Karpas-422 (cell line): ENCODE results near the gene IGSF21. TPM values are rescaled to one million over a fixed set of nuclear protein-coding genes. Genes with fewer than 3 reads are reported as not detected.

ENCODE experiments used
- DNase-seq: peaks from one replicate; pipeline ENCODE4 v3.0.0-alpha.2; 2015
- H2AFZ ChIP-seq: fragments of 200-600 bp; sonication (generic); 2 replicates; pipeline ENCODE4 v1.6.1; 2014; ENCODE audit warnings: antibody characterized with exemption, low read length, mixed read lengths
- H3K27ac ChIP-seq: fragments of 200-600 bp; sonication (generic); 2 replicates; pipeline ENCODE4 v1.5.1; 2014; ENCODE audit warnings: mild to moderate bottlenecking, low read length, moderate library complexity
- H3K27me3 ChIP-seq: fragments of 200-600 bp; sonication (generic); 2 replicates; pipeline ENCODE4 v1.6.1; 2014; ENCODE audit warnings: low read length, mixed read lengths
- H3K36me3 ChIP-seq: fragments of 200-600 bp; sonication (generic); 2 replicates; pipeline ENCODE4 v1.6.1; 2014; ENCODE audit warnings: low read length, mixed read lengths; ENCODE audit not compliant: insufficient read depth
- H3K4me1 ChIP-seq: fragments of 200-600 bp; sonication (generic); 2 replicates; pipeline ENCODE4 v1.6.1; 2014; ENCODE audit warnings: mild to moderate bottlenecking, low read length, mixed read lengths
- H3K4me2 ChIP-seq: fragments of 200-600 bp; sonication (generic); 2 replicates; pipeline ENCODE4 v1.6.1; 2014; ENCODE audit warnings: low read length, low read depth, mild to moderate bottlenecking; ENCODE audit not compliant: poor library complexity, severe bottlenecking
- H3K4me3 ChIP-seq: fragments of 200-600 bp; sonication (generic); 2 replicates; pipeline ENCODE4 v1.5.1; 2014; ENCODE audit warnings: mild to moderate bottlenecking, antibody characterized with exemption, low read length, mixed read lengths
- H3K79me2 ChIP-seq: fragments of 200-600 bp; sonication (generic); 2 replicates; pipeline ENCODE4 v1.6.1; 2014; ENCODE audit warnings: mild to moderate bottlenecking, low read length, mixed read lengths
- H3K9ac ChIP-seq: fragments of 200-600 bp; sonication (generic); 2 replicates; pipeline ENCODE4 v1.6.0; 2014; ENCODE audit warnings: low read length
- H3K9me2 ChIP-seq: fragments of 200-600 bp; sonication (generic), shearing (Covaris generic); replicated peaks from 2 replicates; pipeline ENCODE4 v1.6.0; 2014; ENCODE audit warnings: mild to moderate bottlenecking, low read length, moderate library complexity; ENCODE audit not compliant: insufficient read depth
- H3K9me3 ChIP-seq: fragments of 300-700, 200-600 bp; sonication (generic); 2 replicates; pipeline ENCODE4 v1.6.1; 2014; ENCODE audit warnings: low read length, mixed read lengths
- H4K20me1 ChIP-seq: fragments of 200-600 bp; sonication (generic); 2 replicates; pipeline ENCODE4 v1.6.1; 2014; ENCODE audit warnings: mild to moderate bottlenecking, antibody characterized with exemption, low read length, low read depth; ENCODE audit not compliant: insufficient read depth
- total RNA-seq: library from RNA; depleted of rRNA; stranded (reverse); fragments of >200 nt; shearing (Covaris generic); gene quantifications from 2 replicates; pipeline ENCODE4 v1.2.3, GENCODE V29; 2014; ENCODE audit warnings: low replicate concordance

IGSF21 gene
- total RNA-seq, 1 experiment from 2014 or later = 0.26 TPM

GRCh38 chr1:18384471-18384870, 276.9 kb downstream of the IGSF21 start:
- Histone ChIP-seq H3K27ac (no peak overlapping the region), H3K79me2 (no peaks in the 10 kb centered on the region), H3K4me1 (peaks cover 29% of the 10 kb centered on the region), H3K9me3 (no peaks in the 10 kb centered on the region), H3K4me2 (no peak overlapping the region), H2AFZ (no peak overlapping the region), H4K20me1 (no peaks in the 10 kb centered on the region), H3K9me2 (no peaks in the 10 kb centered on the region), H3K4me3 (no peak overlapping the region), H3K27me3 (no peaks in the 10 kb centered on the region; the same call in 1 of the 2 replicates), H3K9ac (no peak overlapping the region), H3K36me3 (no peaks in the 10 kb centered on the region)
- no peak for DNase-seq

GRCh38 chr1:18385239-18385790, 277.7 kb downstream of the IGSF21 start:
- H3K4me1 ChIP-seq = peaks cover 29% of the 10 kb centered on the region
- H2AFZ ChIP-seq = no peak overlapping the region
- no peak overlapping the region for H3K27ac ChIP-seq
- H3K4me2 ChIP-seq = no peak overlapping the region
- H3K79me2 ChIP-seq = no peaks in the 10 kb centered on the region
- DNase-seq = no peak
- H3K27me3 ChIP-seq = no peaks in the 10 kb centered on the region; the same call in 1 of the 2 replicates
- H3K4me3 ChIP-seq = no peak overlapping the region
- H3K9ac ChIP-seq = no peak overlapping the region
- no peaks in the 10 kb centered on the region for H4K20me1 ChIP-seq
- no peaks in the 10 kb centered on the region for H3K9me3 ChIP-seq
- no peaks in the 10 kb centered on the region for H3K36me3 ChIP-seq
- no peaks in the 10 kb centered on the region for H3K9me2 ChIP-seq

GRCh38 chr1:18386591-18386990, 279.0 kb downstream of the IGSF21 start:
- H2AFZ ChIP-seq = no peak overlapping the region
- peaks cover 29% of the 10 kb centered on the region for H3K4me1 ChIP-seq
- H3K27ac ChIP-seq = no peak overlapping the region
- H3K4me3 ChIP-seq = no peak overlapping the region
- H3K4me2 ChIP-seq = peak overlapping the region; percentile 67
- no peaks in the 10 kb centered on the region for H4K20me1 ChIP-seq
- no peaks in the 10 kb centered on the region for H3K79me2 ChIP-seq
- no peaks in the 10 kb centered on the region for H3K9me2 ChIP-seq
- H3K27me3 ChIP-seq = no peaks in the 10 kb centered on the region; the same call in 1 of the 2 replicates
- no peaks in the 10 kb centered on the region for H3K9me3 ChIP-seq
- DNase-seq = no peak
- H3K36me3 ChIP-seq = no peaks in the 10 kb centered on the region
- H3K9ac ChIP-seq = no peak overlapping the region

GRCh38 chr1:18387307-18387706, 279.7 kb downstream of the IGSF21 start:
- Histone ChIP-seq H3K27ac (no peak overlapping the region), H3K4me1 (peaks cover 29% of the 10 kb centered on the region), H3K9ac (no peak overlapping the region), H2AFZ (no peak overlapping the region), H3K4me3 (peak overlapping the region; percentile 32; the same call in 1 of the 2 replicates), H3K27me3 (no peaks in the 10 kb centered on the region; the same call in 1 of the 2 replicates), H3K4me2 (peak overlapping the region; percentile 67), H3K36me3 (no peaks in the 10 kb centered on the region), H3K9me3 (no peaks in the 10 kb centered on the region), H3K9me2 (no peaks in the 10 kb centered on the region), H3K79me2 (no peaks in the 10 kb centered on the region), H4K20me1 (no peaks in the 10 kb centered on the region)
- DNase-seq = peak; percentile 76

GRCh38 chr1:18390953-18391352, 283.4 kb downstream of the IGSF21 start:
- Histone ChIP-seq H3K79me2 (no peaks in the 10 kb centered on the region), H3K27me3 (no peaks in the 10 kb centered on the region; the same call in 1 of the 2 replicates), H3K27ac (no peak overlapping the region), H2AFZ (no peak overlapping the region), H3K36me3 (no peaks in the 10 kb centered on the region), H3K9me2 (no peaks in the 10 kb centered on the region), H3K9ac (no peak overlapping the region), H3K4me1 (peaks cover 24% of the 10 kb centered on the region), H4K20me1 (no peaks in the 10 kb centered on the region), H3K4me2 (no peak overlapping the region), H3K4me3 (no peak overlapping the region), H3K9me3 (no peaks in the 10 kb centered on the region)
- DNase-seq = no peak

GRCh38 chr1:18394563-18395156, 287.1 kb downstream of the IGSF21 start:
- no peak for DNase-seq
- Histone ChIP-seq H4K20me1 (no peaks in the 10 kb centered on the region), H3K9me3 (no peaks in the 10 kb centered on the region), H3K4me2 (no peak overlapping the region), H2AFZ (no peak overlapping the region), H3K27ac (no peak overlapping the region), H3K9me2 (no peaks in the 10 kb centered on the region), H3K27me3 (no peaks in the 10 kb centered on the region), H3K4me1 (no peaks in the 10 kb centered on the region), H3K9ac (no peak overlapping the region), H3K4me3 (no peak overlapping the region), H3K36me3 (no peaks in the 10 kb centered on the region), H3K79me2 (no peaks in the 10 kb centered on the region)

GRCh38 chr1:18396247-18396980, 288.8 kb downstream of the IGSF21 start:
- Histone ChIP-seq H3K4me1 (no peaks in the 10 kb centered on the region), H3K9me3 (no peaks in the 10 kb centered on the region), H3K9me2 (no peaks in the 10 kb centered on the region), H3K36me3 (no peaks in the 10 kb centered on the region), H3K79me2 (no peaks in the 10 kb centered on the region), H3K27me3 (no peaks in the 10 kb centered on the region), H2AFZ (no peak overlapping the region), H3K4me3 (no peak overlapping the region), H3K9ac (no peak overlapping the region), H3K4me2 (no peak overlapping the region), H3K27ac (no peak overlapping the region), H4K20me1 (no peaks in the 10 kb centered on the region)
- DNase-seq = no peak

GRCh38 chr1:18397641-18398040, 290.0 kb downstream of the IGSF21 start:
- H3K4me2 ChIP-seq = no peak overlapping the region
- no peaks in the 10 kb centered on the region for H3K27me3 ChIP-seq
- H3K9me2 ChIP-seq = no peaks in the 10 kb centered on the region
- no peak for DNase-seq
- H2AFZ ChIP-seq = no peak overlapping the region
- H3K4me1 ChIP-seq = no peaks in the 10 kb centered on the region
- H3K4me3 ChIP-seq = no peak overlapping the region
- H4K20me1 ChIP-seq = no peaks in the 10 kb centered on the region
- no peaks in the 10 kb centered on the region for H3K79me2 ChIP-seq
- H3K9ac ChIP-seq = no peak overlapping the region
- H3K9me3 ChIP-seq = no peaks in the 10 kb centered on the region
- H3K27ac ChIP-seq = no peak overlapping the region
- H3K36me3 ChIP-seq = no peaks in the 10 kb centered on the region
